HG03060 (cell line): ENCODE data around the gene AURKA.
"Not testable (repeated sequence)": the region's sequence is repeated elsewhere in the genome, so short reads cannot be mapped to it uniquely, and the experiment has no call there.

ENCODE experiments used
- ATAC-seq: cut with Tn5 transposase; IDR thresholded peaks from one replicate; pipeline ENCODE4 v1.9.1; 2021; ENCODE audit warnings: low read depth, moderate number of reproducible peaks; ENCODE audit not compliant: unreplicated experiment

Gene AURKA

GRCh38 chr20:56392881-56393482 lies 967 bp upstream of the AURKA start:
- ATAC-seq: no peak

GRCh38 chr20:56391596-56392131 lies 351 bp downstream of the AURKA start:
- ATAC-seq: peak; percentile 11

- no peak for ATAC-seq
These were observed 978 bp downstream of the AURKA start for GRCh38 chr20:56391037-56391436.

DNA sequence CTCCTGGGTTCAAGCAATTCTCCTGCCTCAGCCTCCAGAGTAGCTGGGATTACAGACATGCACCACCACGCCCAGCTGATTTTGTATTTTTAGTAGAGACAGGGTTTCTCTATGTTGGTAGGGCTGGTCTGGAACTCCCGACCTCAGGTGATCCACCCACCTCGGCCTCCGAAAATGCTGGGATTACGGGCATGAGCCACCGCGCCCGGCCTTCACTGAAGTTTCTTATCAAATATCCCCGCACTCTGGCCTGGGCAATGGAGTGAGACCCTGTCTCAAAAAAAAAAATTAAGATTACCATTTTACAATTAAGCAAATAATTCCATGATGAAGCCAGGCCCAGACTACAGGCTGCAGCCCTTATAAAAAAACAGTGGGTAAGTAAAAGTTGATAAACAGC lies 1.6 kb downstream of the AURKA start:
- not testable (repeated sequence) for ATAC-seq

- no peak for ATAC-seq
These were observed 2.2 kb downstream of the AURKA start for GRCh38 chr20:56389807-56390206.

DNA sequence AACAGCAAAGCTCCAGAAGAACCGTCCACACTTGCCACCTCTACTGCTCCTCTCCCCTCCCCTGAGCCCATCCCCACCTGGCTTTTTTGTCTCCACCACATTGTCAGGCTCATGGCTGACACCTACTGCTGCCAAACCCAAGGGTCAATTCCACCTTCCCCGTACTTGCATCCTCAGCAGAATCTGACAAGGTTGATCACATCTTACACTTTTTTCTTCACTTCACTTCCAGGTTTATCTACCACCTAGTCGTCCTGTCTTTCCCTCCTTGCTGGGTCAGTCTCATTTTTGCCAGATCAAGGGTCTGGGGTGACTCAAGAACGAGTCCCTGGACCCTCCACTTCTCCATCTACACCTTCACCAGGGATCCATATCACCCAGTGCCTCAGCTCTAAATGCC lies 3.1 kb downstream of the AURKA start:
- ATAC-seq: no peak

DNA sequence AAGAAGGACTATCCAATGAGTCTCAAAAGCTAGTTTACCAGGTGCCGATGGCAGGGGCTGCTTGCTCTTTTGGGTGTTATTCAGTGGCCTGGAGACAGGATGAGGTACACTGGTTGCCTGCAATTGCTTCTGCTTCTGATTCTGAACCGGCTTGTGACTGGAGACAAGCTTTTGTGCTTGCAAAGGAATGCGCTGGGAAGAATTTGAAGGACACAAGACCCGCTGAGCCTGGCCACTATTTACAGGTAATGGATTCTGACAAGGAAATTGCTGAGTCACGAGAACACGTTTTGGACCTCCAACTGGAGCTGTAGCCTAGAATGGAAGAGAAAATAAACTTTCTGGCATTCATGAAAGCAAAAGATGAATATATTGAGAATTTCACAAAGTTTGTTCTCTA lies 5.8 kb downstream of the AURKA start:
- no peak for ATAC-seq

DNA sequence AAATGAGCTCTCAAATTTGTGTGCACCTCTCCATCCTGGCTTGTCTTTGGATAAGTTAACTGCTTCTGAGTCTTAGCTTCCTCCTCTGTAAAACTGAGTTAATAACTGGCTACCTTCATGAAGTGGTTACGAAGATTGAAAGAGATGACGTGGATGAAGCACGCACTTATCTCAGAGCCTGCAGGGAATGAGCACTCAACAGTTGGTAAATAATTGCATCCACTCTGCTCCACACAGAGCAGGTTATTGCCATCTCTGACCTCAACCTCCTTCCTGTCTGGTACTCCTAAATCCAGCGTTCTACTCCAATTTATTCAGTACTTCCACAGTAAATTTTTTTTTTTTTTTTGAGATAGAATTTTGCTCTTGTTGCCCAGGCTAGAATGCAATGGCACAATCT lies 6.9 kb downstream of the AURKA start:
- no peak for ATAC-seq

DNA sequence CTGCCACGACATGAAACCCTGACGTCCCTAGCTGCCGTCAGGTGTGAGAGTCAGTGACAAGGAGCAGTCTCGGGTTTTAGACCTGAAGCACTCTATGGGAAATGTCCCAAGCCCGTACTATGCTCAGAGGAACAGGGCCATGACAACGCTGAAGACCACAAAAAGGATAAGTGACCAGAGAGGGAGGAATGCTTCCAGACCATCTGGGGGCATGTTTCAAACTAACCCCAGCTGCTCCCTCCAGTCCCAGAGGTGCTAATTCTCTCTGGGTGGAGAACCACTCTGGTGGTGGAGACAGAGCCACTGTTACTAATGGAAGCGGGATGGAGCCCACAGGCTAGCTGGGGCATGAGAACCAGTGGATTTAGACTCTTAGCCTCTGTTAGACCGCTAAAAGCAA lies 8.7 kb downstream of the AURKA start:
- no peak for ATAC-seq

- ATAC-seq: no peak
These were observed 9.3 kb downstream of the AURKA start for GRCh38 chr20:56382696-56383095.

- no peak for ATAC-seq
These were observed 10.5 kb downstream of the AURKA start for GRCh38 chr20:56381501-56381900.

GRCh38 chr20:56380375-56380774 lies 11.6 kb downstream of the AURKA start:
- no peak for ATAC-seq

- no peak for ATAC-seq
These were observed 13.6 kb downstream of the AURKA start for GRCh38 chr20:56378386-56378785.

DNA sequence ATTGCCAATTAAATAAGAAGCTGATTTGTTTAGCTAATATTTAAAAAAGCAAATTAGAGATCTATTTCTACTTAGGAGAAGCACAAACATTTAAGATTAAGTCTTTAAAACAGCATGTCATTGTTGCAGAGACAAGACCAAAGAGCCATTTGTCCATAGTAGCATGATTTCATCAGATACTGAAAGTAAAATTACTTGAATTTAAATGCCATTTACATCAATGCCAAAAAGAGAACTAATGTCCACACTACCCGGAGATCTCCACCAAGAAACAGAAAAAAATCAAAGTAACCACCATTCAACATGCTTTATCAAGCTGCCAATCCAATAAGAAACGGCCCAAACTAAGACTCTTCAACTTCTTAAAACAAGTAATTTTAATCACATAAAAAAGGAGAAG lies 15.7 kb downstream of the AURKA start:
- no peak for ATAC-seq

GRCh38 chr20:56373942-56374341 lies 18.1 kb downstream of the AURKA start:
- no peak for ATAC-seq

DNA sequence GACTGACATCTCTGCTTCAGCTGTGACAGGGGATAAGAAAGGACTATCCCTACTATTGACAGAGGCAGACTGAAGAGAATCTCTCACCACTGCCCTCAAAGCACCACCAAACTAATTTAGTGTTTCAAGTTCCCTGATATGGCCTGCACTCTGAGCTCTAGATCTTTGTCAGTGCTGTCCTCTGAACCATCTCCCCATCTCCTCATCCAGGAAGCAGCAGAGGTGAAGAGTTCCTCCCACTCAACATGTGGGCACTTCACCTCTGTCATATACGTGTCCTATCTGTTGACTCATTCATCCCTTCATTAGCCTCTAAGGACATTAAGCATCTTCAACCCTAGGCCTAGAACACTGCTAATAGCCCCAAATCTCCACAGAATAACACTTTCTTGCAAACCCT lies 19.2 kb downstream of the AURKA start:
- ATAC-seq: peak; percentile 30

DNA sequence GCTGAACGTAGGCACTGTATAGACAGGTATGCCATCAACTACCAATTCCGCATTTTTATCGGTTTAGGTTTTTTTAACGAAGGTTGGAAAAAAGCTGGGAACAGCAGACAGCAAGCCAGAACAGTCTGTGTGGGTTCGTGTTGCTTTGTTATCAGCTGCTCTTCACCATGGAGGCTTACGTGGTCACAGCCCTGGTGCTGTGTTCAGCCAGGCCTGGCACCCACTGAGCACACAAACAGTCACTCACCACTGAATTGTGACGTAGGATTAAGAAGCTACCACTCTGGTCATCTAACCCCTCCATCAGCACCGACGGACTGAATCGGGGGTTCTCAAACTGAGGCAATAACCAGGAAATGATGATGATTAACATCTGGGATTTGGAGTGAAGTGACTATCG lies 20.0 kb downstream of the AURKA start:
- ATAC-seq: no peak

DNA sequence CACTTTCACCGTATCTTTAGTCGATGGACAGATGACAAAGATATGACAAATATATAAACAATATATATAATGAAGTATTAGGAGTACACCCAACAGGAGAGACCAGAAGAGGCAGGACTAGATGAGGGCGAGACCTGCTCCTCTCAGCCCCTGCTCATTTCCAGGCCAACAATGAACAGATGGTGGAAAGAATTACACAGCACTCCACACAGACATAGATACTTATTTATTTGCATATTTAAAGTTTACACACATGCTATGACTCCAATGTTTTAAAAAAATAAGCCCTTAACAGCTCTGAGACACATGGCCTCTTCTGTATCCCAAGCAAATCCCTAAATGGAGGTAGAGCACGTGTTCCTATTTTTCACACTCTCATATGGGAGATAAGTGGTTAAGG lies 22.8 kb downstream of the AURKA start:
- ATAC-seq: no peak

DNA sequence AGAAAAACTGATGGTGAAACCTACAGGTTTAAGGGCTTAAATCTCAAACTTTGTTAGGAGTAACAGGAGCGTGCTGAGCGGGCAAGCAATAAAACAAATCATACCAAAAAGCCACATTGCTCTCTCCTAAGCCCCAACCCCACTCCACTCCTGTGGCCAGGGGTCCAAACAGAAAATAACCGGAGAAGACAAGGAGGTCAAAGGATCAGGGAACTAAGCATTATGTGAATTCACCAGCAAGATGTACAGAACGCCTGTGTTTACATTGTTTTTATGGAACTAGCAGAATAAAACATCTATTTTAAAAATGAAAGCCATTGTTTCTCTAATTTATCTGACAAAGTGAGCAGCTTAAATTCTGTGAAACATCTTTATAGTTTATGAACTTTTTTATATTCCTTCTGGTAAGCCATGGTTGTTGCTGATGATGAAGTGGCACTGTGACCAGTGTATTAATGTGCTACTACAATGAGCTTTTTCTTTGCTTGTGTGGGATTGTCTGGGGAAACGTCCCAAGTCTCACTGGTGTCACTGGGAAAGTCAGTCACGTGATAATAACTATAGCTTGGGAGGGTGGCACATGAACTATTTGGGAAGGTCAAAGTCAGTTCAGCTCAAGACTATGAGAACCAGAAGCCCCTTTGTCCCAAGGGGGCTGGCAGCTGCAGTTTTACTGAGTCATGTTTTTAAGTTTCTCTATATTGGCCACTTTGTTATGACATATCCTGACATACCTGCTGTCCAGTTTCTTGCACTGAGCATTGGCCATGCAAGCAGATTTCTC lies 23.5 kb downstream of the AURKA start:
- no peak for ATAC-seq

GRCh38 chr20:56363491-56363890 lies 28.5 kb downstream of the AURKA start:
- no peak for ATAC-seq

DNA sequence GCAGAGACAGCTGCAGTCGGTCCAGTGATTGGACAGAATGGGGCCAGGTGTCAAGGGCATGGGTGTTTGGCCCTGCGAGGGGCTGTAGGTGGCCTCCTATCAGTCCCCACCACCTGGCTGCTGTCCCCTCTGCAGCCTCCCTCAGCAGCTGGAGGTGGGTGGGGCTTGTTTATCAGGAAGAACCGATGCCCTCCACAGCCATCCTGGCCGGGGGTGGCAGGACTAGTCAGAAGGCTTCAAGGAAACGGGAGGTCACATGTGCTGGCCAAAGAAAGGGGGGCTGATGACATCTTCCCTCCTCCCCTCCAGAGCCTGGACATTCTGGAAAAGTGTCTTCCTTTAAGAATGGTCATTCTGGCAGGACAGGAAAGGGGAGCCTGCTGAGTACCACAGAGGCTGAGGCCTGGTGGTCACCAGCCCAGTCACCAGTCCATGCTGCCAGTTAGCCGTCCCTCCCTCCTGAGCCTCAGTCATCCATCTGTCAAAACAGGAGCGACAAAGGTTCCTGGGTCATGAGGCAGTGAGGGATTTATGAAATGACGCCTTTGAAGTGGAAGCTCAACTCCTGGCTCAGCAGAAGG lies 29.1 kb downstream of the AURKA start:
- ATAC-seq: no peak

GRCh38 chr20:56361900-56362299 lies 30.1 kb downstream of the AURKA start:
- no peak for ATAC-seq
